ENCODE results near the gene LRCOL1.
A peak's percentile ranks its signal among the peaks of the same experiment; 100 is the strongest.

LRCOL1 gene

GRCh38 chr12:132566516-132567131 is 43.8 kb downstream of the LRCOL1 start:
- DNase-seq = no peak

DNA sequence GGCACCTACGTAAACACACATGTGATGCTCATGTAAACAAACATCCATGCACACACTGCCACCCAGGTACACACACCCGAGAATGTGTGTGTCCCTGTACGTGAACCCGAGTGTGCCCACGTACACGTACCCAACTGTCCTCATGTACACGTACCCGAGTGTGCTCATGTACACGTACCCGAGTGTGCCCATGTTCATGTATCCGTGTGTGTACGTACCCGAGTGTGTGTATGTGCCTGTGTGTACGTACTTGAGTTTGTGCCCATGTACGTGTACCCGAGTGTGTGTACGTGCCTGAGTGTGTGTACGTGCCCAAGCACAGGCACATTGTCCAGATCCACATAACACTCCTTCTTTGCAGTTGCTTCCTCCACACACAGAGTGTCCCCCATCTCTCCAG is 45.0 kb downstream of the LRCOL1 start:
- no peak for DNase-seq

DNA sequence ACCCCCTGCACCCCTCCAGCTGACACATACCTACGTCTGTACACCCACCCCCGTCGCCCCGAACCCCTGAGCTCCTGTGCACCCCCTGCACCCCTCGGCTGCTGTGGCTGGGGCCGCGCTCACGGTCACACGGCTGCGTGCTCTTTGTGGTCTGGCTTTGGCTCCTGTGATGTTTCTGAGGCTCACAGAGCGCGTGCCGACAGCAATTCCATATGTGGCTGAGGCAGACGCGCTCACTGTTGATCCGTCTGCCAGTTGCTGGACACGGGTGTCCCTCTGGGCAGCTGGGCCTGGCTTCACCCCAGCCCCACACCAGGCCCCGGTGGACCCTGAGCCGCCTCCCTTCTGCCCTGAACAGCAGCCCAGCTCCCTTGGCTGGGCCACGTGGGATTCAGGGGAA is 46.5 kb downstream of the LRCOL1 start:
- no peak for DNase-seq

DNA sequence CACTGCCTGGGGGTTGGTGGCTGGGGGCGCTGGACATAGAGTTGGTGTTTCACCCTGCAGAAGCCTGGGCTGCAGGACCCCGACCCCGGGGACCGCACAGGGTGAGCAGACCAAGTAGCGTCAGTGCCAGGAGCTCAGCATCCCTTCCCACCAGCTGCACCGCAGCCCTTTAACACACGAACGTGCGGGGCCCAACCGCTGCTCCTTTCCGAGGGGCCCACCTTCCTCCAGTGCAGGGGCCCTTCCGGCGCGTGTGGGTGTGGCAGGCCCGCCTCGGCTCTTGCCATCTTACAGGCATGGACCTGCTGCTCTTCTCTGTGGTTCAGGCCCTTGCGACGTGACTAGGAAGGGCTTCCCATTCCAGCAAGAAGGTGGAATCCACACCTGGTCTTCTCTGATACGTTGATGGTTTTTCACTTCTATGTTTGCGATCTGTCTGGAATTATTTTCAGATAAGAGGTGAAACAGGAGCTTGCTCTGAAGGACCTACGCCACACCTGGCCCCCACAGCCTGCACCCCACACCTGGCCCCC is 47.8 kb downstream of the LRCOL1 start:
- DNase-seq = no peak

- peak; percentile 50 for DNase-seq
Measured at GRCh38 chr12:132561427-132562156, 48.8 kb downstream of the LRCOL1 start.

DNA sequence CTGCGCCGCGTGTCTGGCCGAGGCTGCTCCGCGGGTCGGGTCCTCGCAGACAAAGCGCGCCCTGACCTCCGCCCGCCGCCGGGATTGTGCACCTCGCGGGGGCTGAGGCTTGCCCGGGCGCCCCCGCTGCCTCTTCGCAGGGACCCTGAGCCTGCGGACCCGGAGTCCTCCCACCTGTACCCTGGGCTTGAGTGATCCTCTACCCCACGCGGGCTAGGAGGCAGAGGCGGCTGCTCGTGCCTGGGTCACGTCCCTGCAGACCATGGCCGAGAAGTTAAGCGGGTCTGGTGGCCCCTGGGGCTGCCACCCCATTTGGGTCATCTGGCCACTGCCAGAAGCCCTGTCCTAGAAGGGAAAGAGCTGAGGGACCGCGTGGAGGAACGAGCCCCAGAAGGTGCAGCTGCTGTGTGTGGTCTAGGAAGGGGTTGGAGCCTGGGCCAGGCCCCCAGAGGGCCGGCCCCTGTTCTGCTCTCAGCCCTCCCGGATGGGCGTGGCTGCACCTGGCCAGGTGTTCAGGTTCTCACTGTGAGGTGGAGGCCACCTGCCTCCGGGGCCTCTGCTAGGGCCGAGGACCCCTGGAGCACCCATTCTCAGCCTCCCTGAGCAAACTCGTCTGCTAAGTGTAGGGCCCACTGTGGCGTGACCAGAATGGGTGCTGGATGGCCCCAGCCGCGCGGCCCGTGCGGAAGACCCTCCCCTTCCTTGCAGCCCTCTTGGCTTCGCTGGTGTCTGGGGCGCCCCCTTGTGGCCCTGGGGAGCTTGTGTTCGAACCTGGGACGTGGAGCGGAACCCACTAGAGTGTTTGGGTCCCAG is 49.6 kb downstream of the LRCOL1 start:
- DNase-seq = peak; percentile 84

DNA sequence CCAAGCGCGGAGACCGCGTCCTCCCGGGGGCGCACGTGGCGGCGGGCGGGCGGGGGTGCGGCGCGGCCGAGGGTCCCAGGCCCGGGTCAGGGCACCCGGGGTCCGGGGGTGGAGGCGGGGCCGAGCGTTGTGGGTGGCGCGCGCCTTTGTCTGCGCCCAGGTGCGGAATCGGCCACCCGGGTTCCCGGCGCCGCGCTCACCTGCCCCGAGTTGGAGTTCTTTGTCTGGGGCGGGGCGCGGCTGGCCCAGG is 50.1 kb downstream of the LRCOL1 start:
- no peak for DNase-seq

DNA sequence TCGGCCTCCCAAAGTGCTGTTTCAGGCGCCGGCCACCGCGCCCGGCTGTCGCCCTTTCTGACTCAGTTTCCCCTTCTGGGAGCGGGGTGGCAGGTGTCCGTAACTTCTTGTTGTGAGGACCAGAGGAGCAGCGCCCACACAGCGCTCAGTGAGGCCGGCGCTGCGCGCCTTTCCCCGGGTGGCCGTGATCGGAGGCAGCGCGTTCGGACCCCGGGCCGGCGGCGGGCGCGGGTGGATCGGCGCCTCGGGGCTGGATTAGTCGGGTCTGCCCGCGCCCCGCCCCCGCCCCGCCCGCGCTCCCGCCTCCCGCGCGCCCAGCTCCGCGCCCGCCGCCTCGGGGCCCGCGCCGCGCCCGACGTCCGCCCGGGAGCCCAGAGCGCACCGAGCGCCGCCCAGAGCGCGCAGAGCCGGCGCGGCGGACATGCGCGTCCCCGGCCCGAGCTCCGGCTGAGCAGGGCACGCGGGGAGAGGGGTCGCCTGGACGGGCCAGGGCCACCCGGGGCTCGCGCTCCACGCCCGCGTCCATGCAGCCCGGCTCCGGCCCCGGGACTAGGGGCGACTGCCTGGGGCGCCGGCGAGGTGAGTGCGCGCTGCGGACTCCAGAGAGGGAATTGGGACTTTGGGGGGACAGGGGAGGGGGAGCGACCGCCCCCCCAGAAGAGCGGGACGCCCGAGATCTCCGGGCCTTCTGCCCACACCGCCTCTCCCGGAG is 50.6 kb downstream of the LRCOL1 start:
- peak; percentile 78 for DNase-seq

DNA sequence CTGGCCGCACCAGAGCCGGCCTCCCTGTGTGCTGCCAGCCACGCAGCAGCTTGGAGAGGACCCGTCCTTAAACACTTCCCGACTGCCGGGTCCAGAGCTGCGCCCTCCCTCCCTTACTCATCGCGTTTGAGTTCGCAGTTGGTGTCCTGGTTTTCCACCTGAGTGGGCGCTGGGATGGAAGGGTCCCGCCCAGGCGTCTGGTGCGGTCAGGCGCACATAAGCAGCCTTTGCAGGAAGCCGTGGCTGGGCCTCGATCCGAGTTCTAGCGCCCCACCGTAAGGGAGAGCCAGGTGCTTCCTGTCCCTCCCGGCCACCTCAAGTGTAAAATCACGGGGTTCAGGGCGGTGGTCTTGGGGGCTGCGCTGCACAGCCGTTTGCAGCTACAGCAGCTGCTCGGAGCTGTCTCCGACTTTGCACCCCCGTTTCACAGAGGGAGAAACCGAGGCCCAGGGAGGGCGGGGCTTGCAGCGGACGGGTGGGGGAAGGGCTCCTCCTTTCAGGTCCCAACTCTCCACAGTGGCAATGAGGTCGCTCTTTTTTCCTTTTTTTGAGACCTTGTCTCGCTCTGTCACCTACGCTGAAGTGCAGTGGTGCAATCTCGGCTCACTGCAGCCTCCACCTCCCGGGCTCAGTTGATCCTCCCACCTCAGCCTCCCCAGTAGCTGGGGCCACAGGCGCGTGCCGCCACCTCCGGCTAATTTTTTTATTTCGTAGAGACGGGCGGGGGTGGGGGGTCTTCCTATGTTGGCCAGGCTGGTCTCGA is 51.3 kb downstream of the LRCOL1 start:
- DNase-seq = peak; percentile 51

- no peak for DNase-seq
Measured at GRCh38 chr12:132558042-132558856, 52.1 kb downstream of the LRCOL1 start.

DNA sequence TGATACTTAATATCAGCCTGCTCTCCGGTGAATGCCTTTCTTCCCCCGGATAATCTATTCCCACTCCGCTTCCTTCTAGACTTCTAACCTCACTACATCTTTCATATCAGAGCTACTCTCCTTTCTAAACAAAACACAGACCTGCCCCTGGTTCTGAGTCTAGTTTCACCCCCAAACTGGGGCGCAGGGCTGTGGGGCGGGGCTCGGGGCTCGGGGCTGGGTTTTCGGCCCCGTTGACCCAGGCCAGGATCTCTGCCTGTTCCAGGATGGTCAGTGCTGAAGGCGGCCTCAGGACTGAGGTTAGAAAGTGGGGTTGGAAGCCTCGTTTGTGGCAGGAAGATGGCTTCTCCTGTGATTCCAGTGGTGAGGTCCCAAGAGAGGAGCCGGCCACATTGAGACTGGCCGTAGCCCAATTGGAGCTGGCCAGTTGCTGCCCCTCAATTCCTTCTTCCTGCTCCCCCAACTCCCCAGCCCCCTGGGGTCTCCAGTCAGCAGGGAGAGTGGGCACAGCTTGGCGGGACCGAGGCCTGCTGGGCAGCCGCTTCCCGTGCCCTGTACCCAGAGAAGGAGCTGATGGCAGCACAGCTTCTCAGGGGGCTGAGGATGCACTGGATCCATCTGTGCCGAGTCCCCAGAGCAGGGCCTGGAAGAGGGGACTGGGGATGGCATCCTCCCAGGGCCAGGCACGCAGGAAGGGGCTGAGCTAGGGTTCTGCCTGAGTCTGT is 52.9 kb downstream of the LRCOL1 start:
- no peak for DNase-seq

GRCh38 chr12:132556801-132557200 is 53.6 kb downstream of the LRCOL1 start:
- DNase-seq = no peak

- no peak for DNase-seq
Measured at GRCh38 chr12:132556216-132556615, 54.2 kb downstream of the LRCOL1 start.

- no peak for DNase-seq
Measured at GRCh38 chr12:132555686-132556085, 54.7 kb downstream of the LRCOL1 start.

DNA sequence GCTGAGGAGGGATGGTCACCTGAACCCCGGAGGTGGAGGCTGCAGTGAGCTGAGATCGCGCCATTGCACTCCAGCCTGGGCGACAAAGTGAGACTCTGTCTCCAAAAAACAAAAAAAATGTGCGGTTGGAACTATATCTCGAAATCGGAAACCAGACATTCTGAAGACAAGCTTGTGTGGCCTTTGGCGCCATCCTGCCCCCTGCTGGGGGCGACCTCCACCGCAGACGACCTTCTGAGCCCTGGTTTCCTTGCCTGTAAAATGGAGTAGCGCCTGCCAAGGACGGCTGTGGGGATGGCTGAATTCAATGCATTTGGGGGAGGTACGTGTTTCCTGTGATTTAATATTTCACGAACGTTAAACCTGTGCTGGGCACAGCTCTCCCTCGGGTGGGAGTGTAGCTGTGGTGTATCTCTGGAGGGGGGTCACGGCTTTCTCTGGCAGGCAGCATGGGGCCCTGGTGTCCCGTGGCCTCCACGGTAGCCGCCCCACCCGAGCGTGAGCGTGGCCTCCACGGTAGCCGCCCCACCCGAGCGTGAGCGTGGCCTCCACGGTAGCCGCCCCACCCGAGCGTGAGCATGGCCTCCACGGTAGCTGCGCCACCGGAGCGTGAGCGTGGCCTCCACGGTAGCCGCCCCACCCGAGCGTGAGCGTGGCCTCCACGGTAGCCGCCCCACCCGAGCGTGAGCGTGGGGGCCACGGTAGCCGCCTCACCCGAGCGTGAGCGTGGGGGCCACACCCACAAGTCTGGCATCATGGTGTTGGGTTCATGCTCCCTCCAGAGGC is 55.3 kb downstream of the LRCOL1 start:
- DNase-seq = no peak

Data from right kidney (tissue), 1 donor.